Neutrophil (primary cell): ENCODE measurements around the gene MOV10L1.

Source experiments
- H3K27ac ChIP-seq: fragments of 200-600 bp; sonication (generic); 2 replicates; pipeline ENCODE4 v1.5.1; 2016; ENCODE audit warnings: mild to moderate bottlenecking, moderate library complexity
- H3K27me3 ChIP-seq: fragments of 200-600 bp; sonication (generic); 2 replicates; pipeline ENCODE4 v1.6.0; 2016; ENCODE audit warnings: mild to moderate bottlenecking
- H3K36me3 ChIP-seq: fragments of 200-600 bp; sonication (generic); 2 replicates; pipeline ENCODE4 v1.5.1; 2017
- H3K4me1 ChIP-seq, 2 experiments: fragments of 200-600 bp in 1 of 2; sonication (generic) in 1 of 2; 1 replicate in 1 of 2; 2 replicates in 1 of 2; pipeline versions ENCODE4 v1.5.1 to v1.6.1; 2013 to 2016; ENCODE audit warnings: low read depth in 1 of 2, low read length in 1 of 2, mild to moderate bottlenecking in 1 of 2, moderate library complexity in 1 of 2; ENCODE audit not compliant: control insufficient read depth in 1 of 2, insufficient read depth in 1 of 2
- H3K4me3 ChIP-seq, 2 experiments: fragments of 200-600 bp in 1 of 2; sonication (generic) in 1 of 2; 1 replicate in 1 of 2; 2 replicates in 1 of 2; pipeline ENCODE4 v1.5.1; 2013 to 2016; ENCODE audit warnings: low read depth in 1 of 2, low read length in 1 of 2, mild to moderate bottlenecking in 1 of 2, moderate library complexity in 1 of 2
- H3K9me3 ChIP-seq: fragments of 200-600 bp; sonication (generic); 2 replicates; pipeline ENCODE4 v1.5.1; 2016
- CTCF ChIP-seq: fragments of 200-600 bp; sonication (generic); IDR thresholded peaks from 2 replicates; pipeline ENCODE4 v1.5.1; 2016; ENCODE audit warnings: antibody characterized with exemption

MOV10L1 gene

GRCh38 chr22:50178471-50178864, 88.7 kb downstream of the MOV10L1 start:
- H3K36me3 ChIP-seq: peaks cover 44% of the 10 kb centered on the region
- H3K27ac ChIP-seq: no peak overlapping the region
- peaks cover 7 to 10% of the 10 kb centered on the region in 2 experiments for H3K4me1 ChIP-seq
- TF ChIP-seq CTCF: no peak
- peaks cover 59% of the 10 kb centered on the region for H3K27me3 ChIP-seq
- H3K4me3 ChIP-seq: no peak overlapping the region
- H3K9me3 ChIP-seq: no peaks in the 10 kb centered on the region

GRCh38 chr22:50178871-50179869, 89.4 kb downstream of the MOV10L1 start:
- no peak for TF ChIP-seq CTCF
- H3K4me3 ChIP-seq: no peak overlapping the region
- H3K27me3 ChIP-seq: peaks cover 53% of the 10 kb centered on the region
- H3K9me3 ChIP-seq: no peaks in the 10 kb centered on the region
- peaks cover 44% of the 10 kb centered on the region for H3K36me3 ChIP-seq
- H3K4me1 ChIP-seq: peaks cover 11% of the 10 kb centered on the region in 2 experiments
- H3K27ac ChIP-seq: no peak overlapping the region

GRCh38 chr22:50179937-50180726, 90.3 kb downstream of the MOV10L1 start:
- H3K9me3 ChIP-seq: no peaks in the 10 kb centered on the region
- TF ChIP-seq CTCF: no peak
- peaks cover 20% of the 10 kb centered on the region in 2 experiments for H3K4me1 ChIP-seq
- H3K27me3 ChIP-seq: peaks cover 48% of the 10 kb centered on the region
- H3K4me3 ChIP-seq: no peak overlapping the region
- H3K27ac ChIP-seq: no peak overlapping the region
- peaks cover 44% of the 10 kb centered on the region for H3K36me3 ChIP-seq

- H3K4me3 ChIP-seq: no peak overlapping the region
- no peak for TF ChIP-seq CTCF
- H3K27me3 ChIP-seq: peaks cover 42% of the 10 kb centered on the region
- peaks cover 24% of the 10 kb centered on the region in 2 experiments for H3K4me1 ChIP-seq
- no peaks in the 10 kb centered on the region for H3K9me3 ChIP-seq
- no peak overlapping the region for H3K27ac ChIP-seq
- peaks cover 44% of the 10 kb centered on the region for H3K36me3 ChIP-seq
These were observed 91.1 kb downstream of the MOV10L1 start for GRCh38 chr22:50180727-50181521.
